Tongue (tissue), 2 donors: Measurements from ENCODE around the gene PLA1A. TPM values are rescaled to one million over a fixed set of nuclear protein-coding genes. Genes with fewer than 3 reads are reported as not detected.

Source experiments
- DNase-seq: peaks from one replicate; pipeline ENCODE4 v3.0.0-alpha.2; 2015
- total RNA-seq: library from RNA; depleted of rRNA; stranded (reverse); fragments of >200 nt; gene quantifications from one replicate; pipeline ENCODE4 v1.2.3, GENCODE V29; 2014

The PLA1A gene
- total RNA-seq, 1 donor from 2014 or later, result 0.31 TPM

GRCh38 chr3:119608405-119609000 lies 10.8 kb downstream of the PLA1A start:
- no peak for DNase-seq

GRCh38 chr3:119609301-119609700 lies 11.6 kb downstream of the PLA1A start:
- no peak for DNase-seq

- no peak for DNase-seq
Measured at GRCh38 chr3:119611664-119612063, 14.0 kb downstream of the PLA1A start.

GRCh38 chr3:119613201-119613600 lies 15.5 kb downstream of the PLA1A start:
- DNase-seq, result no peak

- DNase-seq, result no peak
Measured at GRCh38 chr3:119613872-119614271, 16.2 kb downstream of the PLA1A start.

- no peak for DNase-seq
Measured at GRCh38 chr3:119616056-119616455, 18.4 kb downstream of the PLA1A start.

- no peak for DNase-seq
Measured at GRCh38 chr3:119619094-119619493, 21.4 kb downstream of the PLA1A start.

GRCh38 chr3:119620899-119621298 lies 23.2 kb downstream of the PLA1A start:
- no peak for DNase-seq

GRCh38 chr3:119624002-119624720 lies 26.5 kb downstream of the PLA1A start:
- no peak for DNase-seq

GRCh38 chr3:119625451-119626153 lies 27.9 kb downstream of the PLA1A start:
- DNase-seq, result no peak

- DNase-seq, result no peak
Measured at GRCh38 chr3:119626196-119626595, 28.5 kb downstream of the PLA1A start.

- no peak for DNase-seq
Measured at GRCh38 chr3:119627461-119627860, 29.8 kb downstream of the PLA1A start.

- DNase-seq, result no peak
Measured at GRCh38 chr3:119628390-119628789, 30.7 kb downstream of the PLA1A start.

GRCh38 chr3:119628816-119629445 lies 31.2 kb downstream of the PLA1A start:
- no peak for DNase-seq

- DNase-seq, result no peak
Measured at GRCh38 chr3:119630128-119630879, 32.6 kb downstream of the PLA1A start.

- DNase-seq, result no peak
Measured at GRCh38 chr3:119630880-119631329, 33.2 kb downstream of the PLA1A start.

- no peak for DNase-seq
Measured at GRCh38 chr3:119631516-119631915, 33.8 kb downstream of the PLA1A start.

GRCh38 chr3:119632216-119632615 lies 34.5 kb downstream of the PLA1A start:
- no peak for DNase-seq

- DNase-seq, result no peak
Measured at GRCh38 chr3:119632829-119633228, 35.1 kb downstream of the PLA1A start.

- DNase-seq, result no peak
Measured at GRCh38 chr3:119635719-119636118, 38.0 kb downstream of the PLA1A start.

GRCh38 chr3:119636249-119636648 lies 38.6 kb downstream of the PLA1A start:
- no peak for DNase-seq
